ENCODE data around the gene PID1. TPM values are rescaled to one million over a fixed set of nuclear protein-coding genes. Genes with fewer than 3 reads are reported as not detected.

PID1 gene
- total RNA-seq, 1 experiment from 2014 or later: 0.15 TPM

- no peaks in the 10 kb centered on the region for H3K9me3 ChIP-seq (ENCODE audit: control insufficient read depth in 1 of 2, insufficient read depth in 1 of 2, low read depth in 1 of 2, low read length in 2 of 2)
- POLR2A ChIA-PET: no interaction called here
Measured at GRCh38 chr2:229104025-229104424, 167.1 kb downstream of the PID1 start.

More at GRCh38 chr2:229104025-229104424, 167.1 kb downstream of the PID1 start:
- Histone ChIP-seq H3K79me2 (ENCODE audit: insufficient read depth, low read length) (no peaks in the 10 kb centered on the region), H3K27ac (ENCODE audit: low read depth, low read length) (no peak overlapping the region), H3K4me2 (ENCODE audit: low read length) (no peak overlapping the region), H2AFZ (ENCODE audit: low read depth, low read length, poor library complexity, severe bottlenecking) (no peak overlapping the region), H3K4me3 (replicated peaks in 1 of 2; ENCODE audit: low read depth in 1 of 2, low read length in 2 of 2) (no peak overlapping the region), H3K27me3 (ENCODE audit: insufficient read depth, low read length) (no peaks in the 10 kb centered on the region), H3K9ac (ENCODE audit: low read length) (no peak overlapping the region), H3K9me2 (ENCODE audit: insufficient read depth) (no peaks in the 10 kb centered on the region), H4K20me1 (ENCODE audit: insufficient read depth) (no peaks in the 10 kb centered on the region; the same call in 1 of the 2 replicates), H3K36me3 (ENCODE audit: control insufficient read depth in 1 of 2, insufficient read depth in 2 of 2, low read length in 2 of 2) (no peaks in the 10 kb centered on the region), H3K4me1 (ENCODE audit: control insufficient read depth in 1 of 2, insufficient read depth in 2 of 2, low read length in 2 of 2) (no peaks in the 10 kb centered on the region)
- ChIA-PET RAD21 (ENCODE audit: low non-redundant PET in 1 of 2, low total read pairs in 2 of 2, uncharacterized antibody in 2 of 2, unreplicated experiment in 2 of 2) (no interaction called here), CTCF (no interaction called here)
- ATAC-seq: no peak
- DNase-seq (ENCODE audit: low read depth, low spot score): no peak
- intact Hi-C loops (cut with micrococcal nuclease): no loop called here
- no TSS peak for BruUV-seq (replicated peaks)
- TF ChIP-seq SIN3A (IDR thresholded peaks at IDR 0.05; ENCODE audit: low read depth): no peak
- no peak for TF ChIP-seq EZH2 (IDR thresholded peaks at IDR 0.05)
- TF ChIP-seq ZBTB33 (IDR thresholded peaks at IDR 0.05; ENCODE audit: extremely low read depth, insufficient replicate concordance, low read length): no peak
- no peak for TF ChIP-seq CTCF (IDR thresholded peaks at IDR 0.05 in 2 of 3, conservative IDR thresholded peaks at IDR 0.05 in 1 of 3; ENCODE audit: borderline replicate concordance in 1 of 3, insufficient read depth in 1 of 3, low read depth in 2 of 3, low read length in 2 of 3)
- no peak for TF ChIP-seq EGR1 (IDR thresholded peaks at IDR 0.05; ENCODE audit: low read depth)

Data from HCT116 (cell line).